H4 (cell line): ENCODE measurements around the gene B3GNT7. TPM values are rescaled to one million over a fixed set of nuclear protein-coding genes. Genes with fewer than 3 reads are reported as not detected.
"Not testable (repeated sequence)": the region's sequence is repeated elsewhere in the genome, so short reads cannot be mapped to it uniquely, and the experiment has no call there.

Source experiments
- DNase-seq: peaks from one replicate; pipeline ENCODE4 v3.0.0-alpha.2; 2015; ENCODE audit warnings: low spot score
- total RNA-seq: library from RNA; depleted of rRNA; stranded (reverse); fragments of >200 nt; shearing (Covaris generic); gene quantifications from 2 replicates; pipeline ENCODE4 v1.2.3, GENCODE V29; 2014

Gene B3GNT7
- total RNA-seq, 1 experiment from 2014 or later: not detected

DNA sequence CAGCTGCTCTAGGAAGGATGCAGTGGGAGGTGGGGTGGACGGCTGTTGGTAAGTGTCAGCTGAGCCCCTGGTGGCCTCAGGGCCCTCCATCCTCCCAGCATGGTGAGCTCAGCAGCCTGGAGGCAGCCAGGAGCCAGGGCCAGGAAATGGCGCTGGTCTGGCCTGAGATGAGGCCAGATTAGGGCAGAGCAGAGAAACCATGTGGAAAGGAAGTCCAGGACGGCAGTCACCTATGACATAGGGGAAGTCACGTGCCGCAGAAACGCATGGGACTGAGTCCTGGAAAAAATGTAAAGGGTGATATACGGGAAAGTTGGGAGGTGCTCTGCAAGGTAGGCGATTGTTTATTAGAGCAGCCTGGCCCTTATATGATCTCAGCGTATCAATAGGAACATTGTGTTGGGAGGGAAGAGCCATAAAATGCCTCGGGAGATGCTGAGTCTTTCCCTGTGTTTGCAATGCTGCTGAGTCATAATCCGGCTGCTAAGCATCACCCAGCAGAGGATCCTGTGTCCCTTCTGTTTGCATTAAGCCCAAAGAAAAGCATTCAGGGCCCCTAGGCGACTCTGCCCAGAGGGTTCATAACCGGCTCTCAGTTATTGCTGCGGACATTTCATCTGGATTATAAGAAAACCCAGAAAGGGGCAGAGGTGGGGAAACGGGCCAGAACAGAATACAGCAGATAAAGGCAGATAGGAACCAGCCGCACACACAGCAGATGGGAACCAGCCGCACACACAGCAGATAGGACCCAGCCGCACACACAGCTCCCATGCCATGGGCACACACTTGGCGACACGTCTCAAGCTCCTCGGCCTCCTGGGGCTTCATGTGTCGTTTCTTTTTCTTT, 30.3 kb upstream of the B3GNT7 start:
- peak; percentile 83 for DNase-seq

DNA sequence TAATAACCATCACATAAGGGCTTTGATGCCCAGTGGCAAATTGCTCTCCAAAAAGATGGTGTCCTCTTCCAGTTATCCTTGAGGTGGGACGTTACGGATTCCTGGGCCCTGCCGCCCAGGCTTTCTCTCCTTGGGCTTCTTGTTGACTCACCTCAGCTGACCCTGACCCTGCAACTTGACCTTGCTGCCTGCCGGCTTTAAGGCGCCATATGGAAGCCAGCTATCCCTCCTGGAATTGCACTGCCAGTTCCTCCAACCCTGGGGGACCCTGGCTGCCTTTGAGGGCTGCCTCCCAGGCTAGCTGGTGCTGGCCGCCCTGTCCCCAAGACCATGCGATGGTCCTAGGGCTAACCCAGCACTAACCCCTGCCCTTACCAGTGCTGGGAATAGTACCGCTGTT, 28.3 kb upstream of the B3GNT7 start:
- DNase-seq: no peak

DNA sequence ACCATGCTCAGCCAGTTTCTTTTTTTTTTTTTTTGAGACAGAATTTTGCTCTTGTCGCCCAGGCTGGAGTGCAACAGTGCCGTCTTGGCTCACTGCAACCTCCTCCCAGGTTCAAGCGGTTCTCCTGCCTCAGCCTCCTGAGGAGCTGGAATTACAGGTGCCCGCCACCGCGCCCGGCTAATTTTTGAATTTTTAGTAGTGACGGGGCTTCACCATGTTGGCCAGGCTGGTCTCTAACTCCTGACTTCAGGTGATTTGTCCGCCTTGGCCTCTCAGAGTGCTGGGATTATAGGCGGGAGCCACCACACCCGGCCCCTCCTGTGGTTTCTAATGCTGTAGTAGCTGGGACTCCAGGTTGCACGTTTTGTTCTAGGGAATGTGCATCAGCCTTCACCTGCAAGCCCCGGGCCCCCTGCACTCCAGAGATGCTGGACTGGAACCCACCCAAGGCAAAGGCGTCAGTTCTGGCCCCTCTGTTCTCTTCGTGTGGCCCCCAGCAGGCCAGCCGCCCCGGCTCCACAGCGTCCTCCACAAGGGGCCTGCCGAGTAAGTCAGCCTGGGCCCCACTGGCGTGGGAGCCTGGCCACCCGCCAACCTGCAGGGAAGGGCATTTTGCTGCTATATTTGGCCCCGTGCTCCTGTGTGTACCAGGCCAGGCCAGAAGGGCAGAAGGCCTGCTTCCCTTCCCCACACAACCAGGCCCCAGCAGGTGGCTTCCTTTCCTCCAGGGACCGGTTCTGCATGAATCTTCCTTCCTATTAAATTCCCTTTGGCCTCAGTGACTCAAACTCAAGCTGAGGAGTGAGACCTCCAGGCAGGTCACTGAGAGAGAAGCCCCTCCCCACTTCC, 25.7 kb upstream of the B3GNT7 start:
- DNase-seq: no peak

DNA sequence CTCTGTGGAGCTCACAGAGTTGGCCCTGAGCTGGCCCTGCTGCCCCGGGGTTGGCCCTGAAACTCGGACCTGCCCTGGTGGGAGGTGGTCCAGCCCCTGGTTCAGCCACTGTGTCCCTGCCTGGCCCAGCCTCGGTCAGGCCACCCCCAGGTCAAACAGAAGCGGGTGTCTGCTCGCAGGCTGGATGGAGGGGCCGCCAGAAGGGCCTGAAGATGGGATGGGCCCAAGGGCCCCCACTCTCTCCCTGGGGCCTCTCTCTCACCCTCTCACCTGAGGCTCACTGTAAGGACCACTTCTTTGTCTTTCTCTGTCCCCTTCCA, 25.1 kb upstream of the B3GNT7 start:
- no peak for DNase-seq

DNA sequence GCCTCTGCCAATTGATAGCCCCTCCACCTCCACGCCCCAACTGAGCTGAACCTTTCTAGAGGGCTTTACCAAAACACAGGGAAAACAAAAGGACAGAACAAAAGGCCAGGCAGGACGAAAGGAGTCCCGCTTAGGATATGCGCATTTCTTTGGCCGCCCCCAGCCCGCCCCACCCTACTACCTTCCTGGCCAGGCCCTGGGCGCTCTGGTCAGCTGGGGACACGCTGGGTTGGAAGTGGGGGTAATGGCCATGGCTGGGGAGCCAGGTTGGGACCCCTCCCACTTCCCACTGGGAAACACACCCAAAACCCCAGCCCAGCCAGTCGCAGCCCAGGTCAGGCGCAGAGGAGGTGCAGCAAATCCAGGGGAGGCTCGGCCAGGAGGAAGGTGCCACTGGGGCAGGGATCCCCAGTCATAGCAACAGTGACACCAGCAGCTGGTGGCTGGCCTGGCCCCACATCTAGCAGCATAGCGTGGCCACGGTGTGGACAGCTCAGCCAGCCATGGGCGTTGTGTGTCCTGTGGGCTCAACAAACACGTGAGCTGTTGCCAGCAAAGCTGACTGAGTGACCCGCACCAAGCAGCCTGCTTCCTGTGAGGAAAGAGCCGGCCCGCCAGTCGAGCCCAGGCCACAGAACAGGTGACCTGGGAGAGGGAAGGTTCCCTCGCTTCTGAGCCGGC, 24.6 kb upstream of the B3GNT7 start:
- no peak for DNase-seq

DNA sequence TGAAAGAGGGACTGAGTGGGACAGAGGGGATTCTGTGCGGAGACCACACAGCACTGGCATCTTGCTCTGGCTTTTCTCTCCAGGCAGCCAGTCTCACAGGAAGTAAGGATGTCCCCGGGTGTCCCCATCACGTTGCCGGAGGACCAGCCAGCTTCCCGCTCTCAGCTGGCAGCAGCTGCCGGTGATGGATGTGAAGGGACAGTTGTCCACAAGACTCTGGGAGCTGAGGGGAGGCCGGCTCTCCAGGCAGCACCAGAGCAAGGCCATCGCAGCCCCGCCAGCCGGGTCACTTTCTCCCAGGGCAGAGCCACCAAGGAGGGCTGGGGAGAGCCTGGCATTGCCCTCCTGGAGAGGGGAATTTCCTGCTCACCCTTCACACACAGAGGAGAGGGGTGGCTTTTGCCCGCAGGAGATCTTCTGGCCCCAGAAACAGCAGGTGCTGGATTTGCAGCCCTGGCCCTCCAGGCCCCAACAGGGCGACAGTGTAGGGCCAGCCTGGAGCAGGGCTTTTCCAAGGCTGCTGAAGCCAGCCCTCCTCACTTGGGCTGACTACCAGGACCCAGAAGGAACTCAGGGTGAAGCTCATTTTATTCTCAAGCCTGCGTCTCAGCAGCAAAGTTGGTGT, 24.0 kb upstream of the B3GNT7 start:
- no peak for DNase-seq

DNA sequence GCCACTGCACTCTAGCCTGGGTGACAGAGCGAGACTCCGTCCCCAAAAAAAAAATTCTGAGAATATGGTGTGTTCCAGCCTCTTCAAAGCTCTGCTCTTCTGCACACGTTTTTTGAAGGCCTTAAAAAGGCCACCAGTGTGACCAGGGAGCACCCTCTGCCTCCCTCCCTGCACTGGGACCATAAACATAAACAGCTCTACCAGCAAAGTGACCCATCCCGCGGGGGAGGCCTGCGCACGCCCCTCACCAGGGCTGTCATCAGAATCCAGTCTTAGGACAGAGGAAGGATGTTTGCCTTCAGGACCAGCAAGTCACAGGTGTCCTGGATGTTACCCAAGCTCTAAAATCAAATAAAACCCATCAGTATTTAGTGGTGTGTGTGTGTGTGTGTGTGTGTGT, 23.2 kb upstream of the B3GNT7 start:
- DNase-seq: no peak

DNA sequence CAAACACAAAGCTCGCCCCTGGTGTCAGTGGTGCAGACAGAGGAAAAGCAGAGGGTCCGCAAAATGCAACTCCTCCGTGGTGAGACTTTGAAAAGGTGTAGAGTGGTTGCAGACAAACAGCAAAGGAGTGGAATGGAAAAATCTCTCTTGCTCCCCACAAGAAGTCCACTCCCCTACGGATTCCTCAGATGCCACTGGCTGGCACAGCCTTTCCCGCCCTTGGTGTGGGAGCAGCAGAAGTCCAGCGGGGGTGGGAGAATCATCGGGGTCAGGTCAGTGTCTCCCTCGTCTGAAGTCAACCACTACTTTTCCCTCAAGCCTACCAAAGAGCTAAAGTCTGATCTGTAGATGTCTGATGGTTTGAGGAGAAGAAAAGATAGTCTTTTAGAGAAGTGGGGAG, 22.3 kb upstream of the B3GNT7 start:
- no peak for DNase-seq

DNA sequence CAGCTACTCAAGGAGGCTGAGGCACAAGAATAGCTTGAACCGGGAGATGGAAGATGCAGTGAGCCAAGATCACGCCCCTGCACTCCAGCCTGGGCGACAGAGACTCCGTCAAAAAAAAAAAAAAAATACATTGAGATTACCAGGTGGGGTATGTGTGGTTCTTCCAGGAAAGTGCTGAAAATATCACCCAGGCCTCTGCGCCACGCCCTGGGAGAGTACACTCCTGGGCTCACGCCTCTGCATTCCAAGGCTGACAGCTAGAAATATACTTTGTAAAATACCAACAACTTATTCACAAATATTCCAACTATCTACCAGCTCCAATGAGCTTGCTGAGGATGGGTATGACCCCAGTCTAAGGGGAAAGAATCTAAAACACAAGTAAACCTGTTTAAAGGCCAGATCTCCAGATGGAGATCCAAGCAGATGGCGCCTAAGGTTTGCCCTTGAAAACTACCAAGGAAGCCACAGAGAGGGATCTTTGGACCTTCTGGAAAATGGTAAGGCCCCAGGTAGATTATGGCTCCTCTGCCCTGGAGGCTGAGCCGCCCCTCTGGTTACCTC, 21.6 kb upstream of the B3GNT7 start:
- no peak for DNase-seq

DNA sequence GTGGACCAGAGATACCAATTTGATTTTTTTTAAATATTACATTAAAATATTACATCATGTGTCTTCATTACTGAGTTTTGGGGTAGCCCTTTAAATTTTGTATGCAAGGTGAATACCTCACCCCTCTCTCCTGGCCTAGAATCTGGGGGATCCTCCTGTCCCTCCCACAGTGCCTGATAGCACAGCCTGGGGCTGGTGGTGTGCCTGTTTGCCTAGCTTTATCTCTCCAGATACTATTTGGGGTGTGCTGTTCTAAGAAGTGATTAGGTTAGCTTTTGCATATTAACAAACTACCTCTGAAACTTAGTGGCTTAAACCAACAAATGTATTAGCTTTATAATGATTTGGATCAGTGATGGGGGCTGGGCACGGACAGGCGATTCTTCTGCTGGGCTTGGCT, 20.7 kb upstream of the B3GNT7 start:
- DNase-seq: no peak

DNA sequence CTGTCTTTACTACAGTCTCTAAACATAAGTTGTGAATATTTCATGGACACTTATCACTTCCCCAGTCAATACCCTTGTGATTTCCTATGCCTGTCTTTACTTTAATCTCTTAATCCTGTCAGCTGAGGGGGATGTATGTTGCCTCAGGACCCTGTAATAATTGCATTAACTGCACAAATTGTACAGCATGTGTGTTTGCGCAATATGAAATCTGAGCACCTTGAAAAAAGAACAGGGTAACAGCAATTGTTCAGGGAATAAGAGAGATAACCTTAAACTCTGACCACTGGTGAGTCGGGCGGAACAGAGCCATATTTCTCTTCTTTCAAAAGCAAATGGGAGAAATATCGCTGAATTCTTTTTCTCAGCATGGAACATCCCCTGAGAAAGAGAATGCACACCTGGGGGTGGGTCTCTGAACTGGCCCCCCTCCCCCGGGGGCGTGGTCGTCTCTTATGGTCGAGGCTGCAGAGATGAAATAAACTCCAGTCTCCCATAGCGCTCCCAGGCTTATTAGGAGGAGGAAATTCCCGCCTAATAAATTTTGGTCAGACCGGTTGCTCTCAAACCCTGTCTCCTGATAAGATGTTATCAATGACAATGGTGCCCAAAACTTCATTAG, 19.4 kb upstream of the B3GNT7 start:
- DNase-seq: not testable (repeated sequence)

DNA sequence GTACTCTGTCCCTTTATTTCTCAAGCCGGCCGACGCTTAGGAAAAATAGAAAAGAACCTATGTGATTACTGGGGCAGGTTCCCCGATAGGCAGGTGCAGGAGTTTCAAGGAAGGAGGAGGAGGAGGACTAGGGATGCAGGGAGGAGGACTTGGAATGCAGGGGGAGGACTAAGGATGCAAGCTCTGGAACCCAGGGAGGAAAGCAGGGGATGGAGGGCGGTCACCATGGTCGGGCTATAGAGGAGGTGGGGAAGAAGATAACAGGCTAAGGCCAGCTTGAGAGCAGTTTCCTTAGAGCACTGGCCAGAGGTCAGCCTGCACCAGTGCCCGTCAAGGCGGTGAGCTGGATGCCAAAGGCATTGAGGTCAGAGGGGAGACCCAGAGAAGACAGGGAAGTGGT, 18.7 kb upstream of the B3GNT7 start:
- DNase-seq: no peak

DNA sequence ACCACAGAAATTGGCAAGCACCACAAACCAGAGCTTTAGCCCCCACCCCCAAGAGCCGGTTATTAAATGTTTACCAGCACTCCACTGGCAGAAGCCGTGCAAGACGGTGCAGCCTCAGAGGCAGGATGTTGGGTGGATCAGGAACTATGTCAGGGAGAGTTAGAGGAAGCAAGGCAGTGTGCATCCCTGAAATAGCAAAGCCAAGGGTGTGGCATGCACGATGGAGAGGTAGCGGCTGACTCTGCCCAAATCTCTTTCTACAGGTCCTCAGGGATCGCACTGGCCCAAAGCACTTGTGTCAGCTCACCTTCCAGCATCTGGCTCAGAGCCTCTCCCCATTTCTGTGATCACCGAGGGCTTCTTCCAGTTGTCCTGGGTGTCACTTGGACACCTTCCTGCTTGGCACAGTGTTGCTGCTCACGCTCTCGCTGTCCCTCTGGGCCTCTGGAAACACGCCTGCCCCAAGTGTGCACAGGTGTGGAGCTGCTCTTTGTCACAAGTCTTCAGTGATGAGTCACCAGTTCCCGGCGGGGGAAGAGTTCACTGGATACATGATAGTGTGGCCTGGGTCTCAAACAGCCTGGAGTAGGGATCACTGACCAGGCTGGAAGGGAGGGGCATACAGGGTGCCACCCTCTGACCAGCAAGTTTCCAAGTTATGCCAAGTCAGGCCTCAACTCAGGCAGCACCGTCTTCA, 17.3 kb upstream of the B3GNT7 start:
- DNase-seq: no peak

DNA sequence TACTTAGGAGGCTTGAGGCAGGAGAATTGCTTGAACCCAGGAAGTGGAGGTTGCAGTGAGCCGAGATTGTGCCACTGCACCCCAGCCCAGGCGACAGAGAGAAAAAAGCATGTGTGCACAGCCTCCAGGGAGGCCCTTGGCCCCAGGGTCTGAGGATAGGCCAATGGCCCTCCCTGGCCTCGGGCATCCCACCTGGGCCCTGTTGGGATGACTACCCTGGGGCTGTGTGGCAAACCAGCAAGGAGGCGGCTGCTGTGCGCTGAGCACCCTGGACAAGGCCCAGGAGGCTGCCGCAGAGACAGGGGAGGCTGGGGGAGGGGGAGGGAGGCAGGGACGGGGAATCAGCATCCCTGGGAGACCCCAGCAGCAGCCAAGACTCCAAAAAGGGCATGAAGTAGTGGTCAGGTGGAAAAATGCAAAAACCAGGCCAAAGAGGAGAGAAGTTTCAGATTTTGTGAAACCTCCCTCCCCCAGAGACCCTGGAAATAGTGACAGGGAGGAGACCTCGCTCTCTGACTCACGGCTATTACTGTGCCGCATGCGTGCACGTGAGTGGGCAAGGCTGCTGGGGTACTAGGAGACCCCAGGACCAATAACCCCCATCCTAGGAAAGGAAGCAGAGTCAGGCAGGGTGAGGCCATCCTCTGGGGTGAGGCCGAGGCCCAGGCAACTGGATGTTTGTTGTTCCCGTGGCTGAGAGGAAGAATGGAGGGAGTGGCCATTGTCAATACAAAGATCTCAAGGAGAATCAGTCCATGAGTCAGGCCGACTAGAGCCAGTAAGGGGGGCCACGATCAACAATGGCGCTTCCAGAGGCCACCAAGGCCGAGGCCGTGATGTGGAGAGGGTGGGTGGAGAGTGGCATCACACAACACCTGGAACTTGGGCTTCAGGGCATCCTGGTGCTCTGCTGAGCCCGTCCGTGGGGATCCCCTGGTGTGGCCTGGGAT, 16.0 kb upstream of the B3GNT7 start:
- no peak for DNase-seq

DNA sequence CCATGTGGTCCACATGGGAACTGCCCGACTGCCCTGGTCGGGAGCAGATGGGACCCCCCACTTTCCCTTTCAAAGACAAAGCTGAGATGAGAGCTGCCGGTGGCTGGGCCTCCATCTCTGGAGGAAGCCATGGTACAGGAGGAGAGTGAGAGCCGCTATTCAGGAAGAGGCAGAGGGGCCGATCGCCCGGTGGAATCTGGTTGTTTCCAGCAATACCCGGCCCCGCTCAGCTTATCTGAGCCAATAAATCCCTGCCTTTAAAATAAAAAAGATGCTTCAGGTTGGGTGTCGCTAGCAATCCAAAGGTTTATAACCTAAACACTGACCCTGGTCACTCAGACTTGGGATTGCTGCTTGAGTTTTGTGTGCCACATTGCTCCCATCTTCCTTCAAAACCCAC, 15.2 kb upstream of the B3GNT7 start:
- no peak for DNase-seq

DNA sequence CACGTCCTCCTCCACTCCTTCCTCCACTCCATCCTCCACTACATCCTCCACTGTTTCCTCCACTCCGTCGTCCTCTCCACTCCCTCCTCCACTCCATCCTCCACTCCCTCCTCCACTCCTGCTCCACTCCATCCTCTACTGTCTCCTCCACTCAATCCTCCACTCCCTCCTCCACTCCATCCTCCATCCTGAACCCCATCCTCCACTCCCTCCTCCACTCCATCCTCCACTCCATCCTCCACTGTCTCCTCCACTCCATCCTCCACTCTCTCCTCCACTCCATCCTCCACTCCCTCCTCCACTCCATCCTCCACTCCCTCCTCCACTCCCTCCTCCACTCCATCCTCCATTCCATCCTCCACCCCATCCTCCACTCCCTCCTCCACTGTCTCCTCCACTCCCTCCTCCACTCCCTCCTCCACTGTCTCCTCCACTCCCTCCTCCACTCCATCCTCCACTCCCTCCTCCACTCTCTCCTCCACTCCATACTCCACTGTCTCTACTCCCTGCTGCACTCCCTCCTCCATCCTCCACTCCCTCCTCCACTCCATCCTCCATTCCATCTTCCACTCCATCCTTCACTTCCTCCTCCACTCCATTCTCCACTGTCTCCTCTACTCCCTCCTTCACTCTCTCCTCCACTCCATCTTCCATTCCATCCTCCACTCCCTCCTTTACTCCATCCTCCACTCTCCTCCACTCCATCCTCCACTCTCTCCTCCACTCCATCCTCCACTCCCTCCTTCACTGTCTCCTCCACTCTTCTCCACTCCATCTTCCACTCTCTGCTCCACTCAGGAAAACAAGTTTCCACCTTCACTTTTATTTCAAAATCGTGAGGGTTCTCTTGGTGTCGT, 14.3 kb upstream of the B3GNT7 start:
- no peak for DNase-seq

DNA sequence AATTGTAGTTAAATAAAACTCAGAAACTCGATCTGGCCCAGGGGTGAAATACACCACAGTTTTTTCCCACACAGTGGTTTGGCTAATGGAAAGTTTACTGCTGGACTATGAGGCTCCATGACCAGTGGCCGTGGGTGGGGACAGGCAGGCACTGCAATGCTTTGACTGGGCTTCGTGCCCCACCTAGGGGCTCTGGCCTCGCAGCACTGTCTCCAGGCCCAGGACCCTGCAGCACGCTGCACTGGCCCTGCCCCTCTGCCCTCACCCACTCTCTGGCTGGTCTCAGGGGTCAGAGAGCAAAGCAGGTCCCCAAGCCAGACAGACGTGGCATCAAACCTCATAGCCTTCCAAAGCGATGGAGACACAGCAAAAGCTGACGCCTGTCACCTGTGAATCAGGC, 13.4 kb upstream of the B3GNT7 start:
- no peak for DNase-seq

DNA sequence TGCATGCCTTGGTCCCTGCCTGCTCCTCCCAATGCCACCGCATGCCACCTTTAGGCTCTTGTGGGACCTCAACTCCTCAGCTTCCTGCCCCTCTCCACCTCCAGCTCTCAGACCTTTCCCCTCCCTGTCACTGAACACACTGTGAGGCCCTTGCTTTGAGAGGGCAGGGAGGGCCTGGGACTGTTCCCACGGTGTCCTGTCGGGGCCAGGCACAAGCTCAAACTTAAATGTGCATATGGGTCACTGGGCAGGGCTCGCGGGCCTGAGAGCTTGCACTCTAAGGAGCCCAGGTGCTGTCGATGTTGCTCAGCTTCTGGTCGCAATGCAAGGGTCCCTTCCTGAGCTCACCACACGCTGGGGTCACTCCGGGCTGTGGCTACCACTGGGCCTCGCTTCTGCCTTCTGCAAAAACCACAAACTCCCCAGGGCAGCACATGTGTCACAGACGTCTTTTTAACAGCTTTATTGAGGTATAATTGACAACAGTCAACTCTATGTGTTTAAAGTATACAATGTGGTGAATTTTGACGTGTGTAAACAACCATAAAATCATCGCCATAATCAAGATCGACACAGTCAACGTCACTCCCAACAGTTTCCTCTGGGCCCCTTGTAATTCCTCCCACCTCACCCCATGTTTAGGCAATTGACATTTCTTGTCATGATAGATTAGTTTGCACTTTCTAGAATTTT, 11.9 kb upstream of the B3GNT7 start:
- DNase-seq: peak; percentile 36
